Smooth muscle cell of the brain vasculature (primary cell): Measurements from ENCODE around the gene FOXP4.

Source experiments
- DNase-seq: peaks from one replicate; pipeline ENCODE4 v3.0.0-alpha.2; 2012; ENCODE audit warnings: low read depth, low spot score

FOXP4 gene

DNA sequence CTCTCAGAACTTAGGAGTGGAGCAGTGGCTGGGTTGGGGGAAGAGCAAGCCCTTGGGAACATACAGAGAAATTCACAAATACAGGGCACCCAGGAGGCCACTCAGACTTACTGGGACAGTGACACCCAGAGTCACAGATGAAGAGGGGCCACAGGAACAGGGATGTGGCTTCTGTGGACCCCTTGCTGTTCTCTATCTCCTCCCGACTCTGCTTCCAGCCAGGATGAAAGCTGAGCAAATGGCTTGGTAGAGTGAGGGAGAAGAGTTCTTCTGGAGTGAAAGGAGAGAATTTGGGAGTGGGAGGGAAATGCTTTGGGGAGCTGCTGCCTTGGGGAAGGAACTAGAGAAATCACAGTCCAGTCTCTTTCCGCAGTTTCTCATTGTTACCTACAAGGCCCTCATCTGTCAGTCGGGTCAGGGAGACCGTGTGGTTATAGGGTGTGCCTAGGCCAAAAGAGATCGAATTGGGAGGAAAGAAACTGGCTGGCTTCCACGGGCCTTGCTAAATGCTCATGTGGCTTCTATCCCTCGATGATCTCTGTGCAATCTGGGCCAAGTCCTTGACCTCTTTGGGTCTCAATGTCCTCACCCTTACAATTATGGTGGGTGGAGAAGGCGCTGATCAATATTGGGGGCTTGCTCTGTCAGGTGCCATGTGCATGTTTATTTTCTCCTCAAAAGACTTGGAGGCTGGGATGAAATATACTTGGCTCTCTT is 17.0 kb downstream of the FOXP4 start:
- no peak for DNase-seq

GRCh38 chr6:41564448-41565142 is 18.4 kb downstream of the FOXP4 start:
- DNase-seq = no peak

GRCh38 chr6:41565701-41566100 is 19.5 kb downstream of the FOXP4 start:
- no peak for DNase-seq

DNA sequence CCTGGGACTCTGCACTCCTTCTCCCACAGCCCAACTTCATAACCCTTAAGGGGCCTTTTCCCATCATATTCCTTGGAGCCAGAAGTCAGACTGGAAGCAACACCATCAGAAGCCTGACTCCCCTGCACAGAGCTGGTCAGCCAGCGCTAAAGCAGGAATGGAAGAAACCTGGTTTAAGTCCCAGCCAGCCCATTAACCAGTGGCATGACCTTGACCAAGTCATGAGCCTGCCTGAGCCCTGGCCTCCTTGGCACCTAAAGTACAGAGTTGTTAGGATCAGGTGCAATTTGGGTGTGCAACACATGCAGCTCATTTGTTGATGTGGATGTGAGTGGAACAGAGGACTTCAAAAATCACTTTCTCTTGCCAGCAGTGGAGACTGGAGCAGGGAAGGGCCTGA is 20.8 kb downstream of the FOXP4 start:
- no peak for DNase-seq

GRCh38 chr6:41567684-41568083 is 21.5 kb downstream of the FOXP4 start:
- DNase-seq = no peak

DNA sequence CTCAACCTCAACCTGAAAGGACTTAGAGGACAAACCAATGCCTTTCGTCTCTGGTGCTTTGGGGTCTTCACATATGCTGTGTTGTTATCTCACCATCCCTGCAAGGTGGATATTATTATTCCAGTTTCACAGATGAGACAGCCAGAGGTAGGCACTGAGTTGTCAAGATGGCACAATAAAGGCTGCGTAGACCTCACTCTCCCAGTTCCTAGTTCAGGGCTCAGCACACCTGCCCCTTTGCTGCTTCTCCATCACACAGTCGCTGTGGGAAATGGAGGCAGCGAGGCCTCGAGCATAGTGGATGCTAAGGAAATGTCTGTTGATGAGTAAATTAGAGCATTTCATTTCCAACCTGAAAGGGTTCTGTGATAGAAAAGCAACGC is 22.0 kb downstream of the FOXP4 start:
- no peak for DNase-seq

DNA sequence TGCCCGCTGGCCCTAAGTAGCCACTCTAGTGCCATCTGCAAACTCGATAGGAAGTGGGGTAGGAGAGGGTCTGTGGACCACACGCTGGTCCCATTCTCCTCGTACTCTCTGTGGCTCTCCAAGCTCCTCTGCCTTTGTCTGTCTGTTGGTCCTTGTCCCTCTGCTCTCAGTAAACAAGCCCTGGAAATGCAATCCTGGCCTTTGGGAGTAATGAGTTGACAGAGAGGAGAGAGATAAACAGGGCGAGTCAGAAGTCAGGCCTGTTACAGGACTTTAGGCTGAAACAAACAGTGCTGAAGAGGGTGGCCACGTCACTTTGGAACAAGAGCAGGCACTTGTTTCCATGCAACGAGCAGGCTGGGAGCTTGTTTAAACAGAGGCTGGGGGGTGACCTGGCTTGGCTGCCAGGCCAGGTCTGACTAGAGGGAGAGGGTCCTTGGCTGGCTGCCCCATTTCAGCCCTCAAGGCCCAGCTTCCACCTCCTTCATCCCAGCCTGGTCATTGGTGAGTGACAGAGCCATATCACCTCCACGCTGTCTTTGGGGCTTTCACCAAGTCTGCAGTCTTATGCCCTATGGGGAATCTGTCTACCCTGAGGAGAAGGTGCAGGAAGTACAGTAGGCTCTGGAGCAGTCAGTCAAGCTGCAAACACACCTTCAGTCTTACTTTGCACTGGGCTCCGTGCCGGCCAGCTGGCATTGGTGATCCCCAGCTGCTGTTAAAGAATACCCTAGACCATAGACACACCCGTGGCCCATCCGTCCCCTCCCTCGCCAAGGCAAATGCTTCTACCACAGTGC is 22.6 kb downstream of the FOXP4 start:
- DNase-seq = no peak

DNA sequence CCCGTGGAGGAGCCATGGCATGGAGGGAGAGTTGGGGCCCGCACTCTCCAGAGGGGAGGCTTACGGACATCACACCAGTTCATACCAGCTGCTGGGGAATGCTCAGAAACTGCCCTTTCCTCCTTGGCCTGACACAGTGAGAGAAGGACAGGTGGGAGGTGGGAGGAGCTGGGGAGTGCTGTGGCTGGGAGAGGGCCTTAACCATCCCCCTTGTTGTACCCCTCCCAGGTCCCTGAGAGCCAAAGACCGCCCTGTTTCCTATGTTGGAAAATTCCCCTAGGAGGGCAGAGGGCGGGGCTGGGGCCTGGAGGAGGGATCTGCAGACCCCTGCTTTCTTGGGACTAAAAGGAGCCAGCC is 24.1 kb downstream of the FOXP4 start:
- no peak for DNase-seq

DNA sequence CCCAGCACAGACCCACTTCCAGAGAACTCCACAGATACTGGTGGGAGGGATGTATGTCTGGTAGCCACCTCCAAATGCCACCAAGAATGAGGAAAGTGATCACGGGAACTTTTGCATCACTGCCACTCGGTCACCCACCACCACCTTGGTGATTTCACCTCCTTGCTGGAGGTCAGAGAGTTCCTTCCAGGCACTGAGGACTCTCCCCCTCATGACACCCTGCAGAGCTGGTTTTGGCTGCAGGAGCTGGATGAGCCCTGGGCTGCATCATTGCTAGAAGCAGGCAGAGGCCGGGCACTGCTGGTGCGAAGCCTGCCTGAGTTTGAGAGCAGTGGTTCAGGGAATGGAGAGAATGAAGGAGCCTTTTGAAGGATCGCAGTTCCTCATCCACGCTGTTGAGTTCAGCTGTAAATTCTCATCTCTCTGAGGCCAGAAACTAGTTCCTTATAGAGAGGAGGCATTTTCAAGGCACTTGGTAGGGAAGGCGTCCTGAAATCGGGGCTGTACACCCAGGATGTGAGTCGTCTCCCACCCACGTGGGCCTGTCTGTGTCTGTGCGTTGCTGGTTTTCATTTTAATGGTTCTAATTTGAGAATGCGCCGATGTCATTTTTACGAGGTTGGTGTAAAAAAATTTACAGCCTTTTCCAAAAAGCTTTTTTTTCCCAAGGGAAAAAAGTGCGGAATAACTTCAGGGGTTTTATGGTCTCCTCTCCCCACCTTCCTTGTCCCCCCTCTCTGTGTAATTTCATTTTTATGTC is 25.0 kb downstream of the FOXP4 start:
- no peak for DNase-seq

DNA sequence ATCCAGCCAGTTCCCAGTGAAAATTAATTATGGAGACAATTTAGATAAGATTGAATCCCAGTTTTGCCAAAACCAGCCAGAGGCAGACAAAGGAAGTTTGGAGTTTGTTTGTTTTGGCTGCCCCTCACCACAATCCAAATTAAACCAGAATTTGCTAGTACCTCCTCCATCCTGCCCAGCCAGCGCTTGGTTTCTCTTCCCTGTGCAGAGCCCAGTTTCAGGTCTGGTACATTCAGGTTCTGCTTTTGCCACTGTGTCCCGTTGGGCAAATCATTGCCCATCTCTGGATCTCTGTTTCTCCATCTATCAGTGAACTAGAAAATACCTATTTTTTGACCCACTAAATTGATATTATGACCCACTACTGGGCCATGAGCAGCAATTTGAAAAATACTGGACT is 26.4 kb downstream of the FOXP4 start:
- DNase-seq = no peak

DNA sequence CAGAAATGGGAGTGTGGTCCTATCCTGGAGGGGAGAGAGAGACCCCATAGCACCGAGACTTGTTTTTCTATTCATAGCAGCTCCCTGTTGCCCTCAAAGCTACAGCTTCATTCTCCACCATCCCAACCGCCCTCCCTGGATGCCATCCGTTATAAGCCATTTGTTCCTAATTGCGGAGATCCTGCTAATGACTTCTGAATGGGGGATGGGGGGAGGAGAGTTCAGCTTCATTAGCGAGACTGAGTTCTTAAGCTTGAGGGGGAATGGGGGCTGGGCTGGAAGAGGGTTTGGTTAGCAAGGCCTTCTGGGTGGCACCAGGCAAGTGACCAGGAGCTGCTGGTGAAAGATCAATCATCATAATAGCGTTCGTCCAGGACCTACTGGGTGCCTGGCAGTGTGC is 27.1 kb downstream of the FOXP4 start:
- no peak for DNase-seq

- DNase-seq = no peak
These were observed 27.8 kb downstream of the FOXP4 start for GRCh38 chr6:41573985-41574384.

DNA sequence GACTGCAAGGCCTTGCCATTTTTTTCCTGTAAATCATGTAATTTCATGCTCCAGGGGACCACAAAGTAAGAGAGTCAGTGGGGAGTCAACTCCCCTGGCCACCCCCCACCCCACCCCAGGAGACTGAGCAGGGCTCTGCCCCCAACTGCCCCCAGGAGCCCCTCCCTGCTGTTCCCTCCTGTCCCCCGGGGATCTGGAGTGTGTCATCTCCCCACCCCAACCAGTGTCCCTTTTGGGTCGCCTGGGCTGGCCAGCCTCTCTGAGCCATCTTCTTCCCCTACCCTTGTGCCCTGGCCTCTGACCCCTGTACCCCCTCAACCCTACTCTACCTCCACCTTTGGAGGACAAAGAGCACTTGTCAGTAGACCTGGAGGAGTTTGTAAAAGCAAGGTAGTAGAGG is 29.4 kb downstream of the FOXP4 start:
- no peak for DNase-seq

GRCh38 chr6:41576667-41577066 is 30.5 kb downstream of the FOXP4 start:
- DNase-seq = no peak

DNA sequence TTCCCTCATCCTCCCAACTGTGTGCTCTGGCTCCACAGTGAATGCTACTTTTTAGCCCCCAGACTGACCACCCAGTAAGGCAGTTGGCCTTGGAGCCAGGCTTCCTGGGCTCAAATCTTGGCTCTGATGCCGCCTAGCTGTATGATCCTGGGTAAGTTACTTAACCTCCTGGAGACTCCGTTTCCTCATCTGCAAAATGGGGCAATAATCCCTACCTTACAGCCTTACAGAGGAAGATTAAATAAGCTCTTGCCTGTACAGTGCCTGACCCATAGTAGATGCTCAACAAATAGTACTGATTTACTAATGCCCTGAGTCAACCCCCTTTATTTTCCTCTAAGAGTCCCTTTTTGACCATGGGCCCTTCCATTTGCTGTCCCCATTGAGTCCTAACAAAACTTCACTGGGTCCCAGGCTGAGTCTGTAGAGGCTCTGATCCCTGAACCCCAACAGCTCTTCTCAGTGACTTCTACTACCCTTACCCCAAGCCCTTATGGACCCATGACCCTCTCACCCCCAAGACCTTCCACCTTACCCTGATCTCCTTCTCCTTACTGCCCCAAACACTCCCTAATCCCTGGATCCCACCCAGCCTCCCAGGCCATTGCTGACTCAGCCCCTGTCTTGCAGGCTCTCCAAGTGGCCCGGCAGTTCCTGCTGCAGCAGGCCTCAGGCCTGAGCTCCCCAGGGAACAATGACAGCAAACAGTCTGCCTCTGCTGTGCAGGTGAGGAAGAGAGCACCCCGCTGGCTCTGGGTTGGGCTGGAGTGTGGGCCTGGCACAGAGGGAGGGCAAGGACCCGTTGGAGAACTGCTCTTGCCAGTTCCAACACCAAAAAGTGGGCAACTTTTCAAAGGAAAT is 31.4 kb downstream of the FOXP4 start:
- DNase-seq = no peak

GRCh38 chr6:41578217-41579087 is 32.3 kb downstream of the FOXP4 start:
- no peak for DNase-seq

GRCh38 chr6:41579088-41579610 is 33.0 kb downstream of the FOXP4 start:
- DNase-seq = no peak

DNA sequence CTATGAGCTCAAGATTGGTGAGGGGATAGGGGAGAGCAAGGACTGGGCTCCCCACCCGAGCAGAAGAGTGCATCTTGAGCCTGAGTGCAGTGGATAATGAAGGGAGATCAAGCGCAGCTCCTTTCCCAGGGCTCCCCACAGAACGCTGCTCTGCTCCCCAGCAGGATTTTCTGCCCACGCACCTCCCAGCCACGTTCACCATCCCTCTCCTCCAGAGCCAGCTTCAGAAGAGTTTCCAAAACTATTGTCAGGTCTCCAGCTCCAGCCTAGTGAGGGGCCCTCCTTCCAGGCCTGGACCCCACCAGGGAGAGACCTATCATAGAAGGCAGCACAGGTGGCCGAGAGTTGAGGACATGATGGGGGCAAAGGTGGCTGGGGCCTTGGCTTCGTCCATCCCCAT is 34.5 kb downstream of the FOXP4 start:
- no peak for DNase-seq

GRCh38 chr6:41581381-41581991 is 35.3 kb downstream of the FOXP4 start:
- DNase-seq = peak; percentile 93
